Gastroesophageal sphincter (tissue), 4 donors: ENCODE data around the gene WNT5B. TPM values are rescaled to one million over a fixed set of nuclear protein-coding genes. Genes with fewer than 3 reads are reported as not detected.

Experiments
- ATAC-seq: fragments of 150-250 bp; one replicate; pipeline ENCODE4 v1.9.1; 2016; ENCODE audit warnings: mild to moderate bottlenecking, moderate library complexity
- H3K27ac ChIP-seq, 4 donors: fragments of 200-600 bp; sonication (generic) in 3 of 4; 1 replicate in 3 of 4; 2 replicates in 1 of 4; pipeline ENCODE4 v1.5.1; 2016 to 2019
- H3K27me3 ChIP-seq: fragments of 200-600 bp; sonication (generic); one replicate; pipeline ENCODE4 v1.5.1; 2019
- H3K36me3 ChIP-seq, 2 donors: fragments of 200-600 bp; sonication (generic); one replicate each; pipeline ENCODE4 v1.5.1; 2019; ENCODE audit warnings: control low read depth in 1 of 2
- H3K4me1 ChIP-seq, 3 donors: fragments of 200-600 bp; sonication (generic); 1 replicate in 2 of 3; 2 replicates in 1 of 3; pipeline ENCODE4 v1.5.1; 2016 to 2019; ENCODE audit warnings: control low read depth in 2 of 3
- H3K4me3 ChIP-seq, 2 donors: fragments of 200-600 bp; sonication (generic); one replicate each; pipeline ENCODE4 v1.5.1; 2019; ENCODE audit warnings: mild to moderate bottlenecking in 1 of 2, moderate library complexity in 1 of 2
- H3K9me3 ChIP-seq, 3 donors: fragments of 200-600 bp; sonication (generic); one replicate each; pipeline ENCODE4 v1.5.1; 2017 to 2019; ENCODE audit warnings: control low read depth in 2 of 3
- CTCF ChIP-seq, 4 experiments: fragments of 200-600 bp in 2 of 4; fragments of 450-650 bp in 2 of 4; sonication (generic) in 1 of 4; IDR thresholded peaks; one replicate each; pipeline ENCODE4 v1.5.1; 2017 to 2019; ENCODE audit warnings: antibody characterized with exemption in 4 of 4, mild to moderate bottlenecking in 2 of 4, moderate library complexity in 2 of 4
- EP300 ChIP-seq: sonication (generic); formaldehyde crosslinking; IDR thresholded peaks from one replicate; pipeline ENCODE4 v1.6.1; 2017; ENCODE audit warnings: antibody characterized with exemption, mild to moderate bottlenecking
- POLR2A ChIP-seq, 2 donors: fragments of 450-650 bp; IDR thresholded peaks; one replicate each; pipeline ENCODE4 v1.6.1; 2017; ENCODE audit warnings: antibody characterized with exemption in 2 of 2, mild to moderate bottlenecking in 2 of 2, moderate library complexity in 1 of 2
- POLR2AphosphoS5 ChIP-seq: sonication (generic); formaldehyde crosslinking; IDR thresholded peaks from one replicate; pipeline ENCODE4 v1.6.1; 2017; ENCODE audit warnings: antibody characterized with exemption
- small RNA-seq, 4 donors: library from RNA; depleted of rRNA; stranded (forward); fragments of <200 nt; gene quantifications; one replicate each; pipeline ENCODE3, GENCODE V24; 2016
- total RNA-seq, 4 donors: library from RNA; depleted of rRNA; stranded (reverse); fragments of >200 nt; gene quantifications; one replicate each; pipeline ENCODE4 v1.1.0, GENCODE V29; 2016

WNT5B gene
- total RNA-seq, 4 donors from 2014 or later: 9.4 to 76.5 (median 26.3) TPM

GRCh38 chr12:1696800-1697199, 67.8 kb downstream of the WNT5B start:
- no peaks in the 10 kb centered on the region for H3K27me3 ChIP-seq
- no peak for ATAC-seq

More at GRCh38 chr12:1696800-1697199, 67.8 kb downstream of the WNT5B start:
- Histone ChIP-seq H3K9me3 (no peaks in the 10 kb centered on the region), H3K27ac (no peak overlapping the region), H3K4me1 (peaks cover 0 to 76% (median 9%) of the 10 kb centered on the region in 3 donors), H3K4me3 (no peak overlapping the region), H3K36me3 (no peaks in the 10 kb centered on the region)
- TF ChIP-seq CTCF (IDR thresholded peaks at IDR 0.05) (no peak), EP300 (no peak), POLR2AphosphoS5 (no peak), POLR2A (IDR thresholded peaks at IDR 0.05) (no peak)

Small RNAs within 50 kb of the gene (small RNA-seq; reads per million reads assigned to genes)
- gene MIR3649: 0 reads per million in 4 donors

Other genes starting within 250 kb of the WNT5B start
- 10 to 100 TPM; 10.9 to 16.4 (median 13.1) TPM for gene FBXL14, start 34.6 kb upstream of the WNT5B start, total RNA-seq
- gene ADIPOR2, start 61.8 kb downstream of the WNT5B start, total RNA-seq: 10 to 100 TPM; 26.6 to 37.9 (median 33.4) TPM
- gene LRTM2, start 191.3 kb downstream of the WNT5B start, total RNA-seq: not detected